Measurements from ENCODE around the gene SLC25A25. TPM values are rescaled to one million over a fixed set of nuclear protein-coding genes. Genes with fewer than 3 reads are reported as not detected.

Gene SLC25A25
- total RNA-seq, 1 donor from 2014 or later = 34.7 TPM

DNA sequence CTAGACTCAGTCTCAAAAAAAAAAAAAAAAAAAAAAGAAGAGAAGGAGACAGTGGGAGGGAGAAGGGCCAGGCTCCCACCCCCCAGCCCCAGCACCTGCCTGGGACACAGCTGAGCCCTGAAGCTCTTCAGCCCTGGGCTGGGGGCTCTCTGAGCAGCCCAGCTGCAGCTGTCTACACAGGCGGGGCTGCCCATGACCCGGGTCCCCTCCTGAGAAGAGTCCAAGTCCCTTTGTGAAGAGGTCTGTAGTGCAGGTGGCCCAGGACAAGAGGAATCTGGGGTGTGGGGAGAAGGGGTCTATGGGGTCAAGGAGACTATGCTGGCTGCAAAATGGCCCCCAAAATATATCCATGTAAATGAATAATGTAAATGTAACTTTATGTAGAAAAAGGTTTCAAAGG, 74.6 kb downstream of the SLC25A25 start:
- Histone ChIP-seq H3K4me3 (no peak overlapping the region), H3K27me3 (no peaks in the 10 kb centered on the region), H3K36me3 (no peaks in the 10 kb centered on the region), H3K27ac (no peak overlapping the region), H3K9me3 (no peaks in the 10 kb centered on the region), H3K4me1 (no peaks in the 10 kb centered on the region)
- DNase-seq (no peak), ATAC-seq (no peak)
- TF ChIP-seq, protein P1, sequence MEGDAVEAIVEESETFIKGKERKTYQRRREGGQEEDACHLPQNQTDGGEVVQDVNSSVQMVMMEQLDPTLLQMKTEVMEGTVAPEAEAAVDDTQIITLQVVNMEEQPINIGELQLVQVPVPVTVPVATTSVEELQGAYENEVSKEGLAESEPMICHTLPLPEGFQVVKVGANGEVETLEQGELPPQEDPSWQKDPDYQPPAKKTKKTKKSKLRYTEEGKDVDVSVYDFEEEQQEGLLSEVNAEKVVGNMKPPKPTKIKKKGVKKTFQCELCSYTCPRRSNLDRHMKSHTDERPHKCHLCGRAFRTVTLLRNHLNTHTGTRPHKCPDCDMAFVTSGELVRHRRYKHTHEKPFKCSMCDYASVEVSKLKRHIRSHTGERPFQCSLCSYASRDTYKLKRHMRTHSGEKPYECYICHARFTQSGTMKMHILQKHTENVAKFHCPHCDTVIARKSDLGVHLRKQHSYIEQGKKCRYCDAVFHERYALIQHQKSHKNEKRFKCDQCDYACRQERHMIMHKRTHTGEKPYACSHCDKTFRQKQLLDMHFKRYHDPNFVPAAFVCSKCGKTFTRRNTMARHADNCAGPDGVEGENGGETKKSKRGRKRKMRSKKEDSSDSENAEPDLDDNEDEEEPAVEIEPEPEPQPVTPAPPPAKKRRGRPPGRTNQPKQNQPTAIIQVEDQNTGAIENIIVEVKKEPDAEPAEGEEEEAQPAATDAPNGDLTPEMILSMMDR (IDR thresholded peaks at IDR 0.05) = no peak
- intact Hi-C loops (cut with DNase I) = no loop called here

DNA sequence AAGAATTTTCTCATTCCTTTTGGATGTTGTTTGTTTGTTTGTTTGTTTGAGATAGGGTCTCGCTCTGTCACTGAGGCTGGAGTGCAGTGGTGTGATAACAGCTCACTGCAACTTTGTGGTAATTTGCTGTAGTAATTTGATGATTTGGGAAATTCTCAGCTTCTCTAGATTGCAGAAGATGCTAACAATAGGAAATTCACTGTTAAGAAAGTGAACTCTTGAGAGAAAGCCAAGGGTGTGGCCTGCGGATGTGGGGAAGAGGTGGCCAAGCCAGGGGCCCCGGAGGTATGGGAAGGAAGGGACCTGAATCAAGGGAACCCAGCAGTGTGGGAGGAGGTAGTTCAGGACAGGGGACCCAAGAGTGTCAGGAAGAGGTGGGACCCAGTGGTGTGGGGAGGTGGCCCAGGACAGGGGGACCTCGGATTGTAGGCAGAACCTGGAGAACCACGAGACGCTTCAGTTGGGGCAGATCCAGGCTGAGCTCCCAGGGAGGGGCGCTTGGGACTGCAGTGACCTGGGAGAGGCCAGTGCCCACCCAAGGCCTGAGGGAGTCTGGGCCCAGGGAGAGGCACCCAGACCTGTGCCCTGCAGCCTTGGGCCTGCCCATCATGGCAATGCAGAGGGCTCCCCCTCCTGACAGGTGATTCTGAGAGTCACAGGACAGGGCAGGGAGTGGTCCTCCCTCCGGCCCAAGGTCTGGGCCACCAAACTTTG, 75.7 kb downstream of the SLC25A25 start:
- H3K27ac ChIP-seq = no peak overlapping the region
- intact Hi-C loops (cut with DNase I) = no loop called here
- peaks cover 3% of the 10 kb centered on the region for H3K4me1 ChIP-seq
- ATAC-seq (peak; percentile 25), DNase-seq (no peak)
- no peaks in the 10 kb centered on the region for H3K27me3 ChIP-seq
- no peaks in the 10 kb centered on the region for H3K36me3 ChIP-seq
- H3K4me3 ChIP-seq = no peak overlapping the region
- no peaks in the 10 kb centered on the region for H3K9me3 ChIP-seq
- TF ChIP-seq, protein P1 (IDR thresholded peaks at IDR 0.05) = no peak

DNA sequence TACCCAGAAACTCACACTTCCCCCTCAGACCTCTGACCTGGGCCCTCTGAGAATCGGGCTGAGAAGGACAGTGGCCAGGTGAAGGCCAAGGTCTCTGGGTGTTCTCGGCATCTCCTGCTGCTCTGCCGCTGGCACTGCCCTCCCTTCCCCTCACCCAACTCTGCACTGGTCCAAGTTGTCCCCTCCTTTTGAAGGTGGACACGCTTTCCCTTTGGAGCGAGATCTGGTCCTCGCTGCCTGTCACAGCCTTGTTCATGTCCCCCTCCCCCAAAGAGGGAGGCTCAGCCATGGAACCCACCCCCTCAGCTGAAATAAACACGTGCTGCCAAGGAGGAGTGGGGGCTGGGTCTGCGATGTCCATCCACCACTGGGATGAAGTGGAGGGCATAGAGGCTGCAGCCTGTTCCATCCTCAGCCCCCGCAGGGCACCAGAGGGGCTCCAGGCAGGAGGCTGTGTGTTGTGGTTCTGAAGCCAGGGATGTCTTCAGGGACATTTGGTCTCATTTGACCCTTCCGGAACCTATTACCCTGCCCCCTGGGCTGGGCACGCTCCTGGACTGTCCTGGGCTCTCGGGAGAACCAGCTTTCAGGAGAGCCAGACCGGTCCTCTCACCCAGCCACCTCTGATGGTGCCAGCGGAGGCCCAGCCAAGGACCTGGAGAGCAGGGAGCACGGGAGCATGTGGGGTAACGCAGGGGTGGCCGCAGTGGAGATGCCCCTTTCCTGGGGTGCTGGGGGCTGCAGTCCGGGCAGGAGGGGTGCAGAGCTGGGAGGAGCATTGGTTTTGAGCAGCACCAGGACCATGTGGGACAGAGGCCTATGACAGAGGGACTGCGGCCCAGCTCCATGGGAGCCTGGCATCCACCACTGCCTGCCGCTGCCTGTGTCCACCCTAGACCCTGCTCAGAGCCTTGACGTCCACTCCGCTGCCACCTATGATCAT, 76.5 kb downstream of the SLC25A25 start:
- H3K4me3 ChIP-seq = no peak overlapping the region
- DNase-seq (no peak), ATAC-seq (no peak)
- H3K4me1 ChIP-seq = peaks cover 9% of the 10 kb centered on the region
- no peaks in the 10 kb centered on the region for H3K27me3 ChIP-seq
- H3K9me3 ChIP-seq = no peaks in the 10 kb centered on the region
- intact Hi-C loops (cut with DNase I) = no loop called here
- TF ChIP-seq, protein P1 (IDR thresholded peaks at IDR 0.05) = no peak
- no peaks in the 10 kb centered on the region for H3K36me3 ChIP-seq
- H3K27ac ChIP-seq = no peak overlapping the region

DNA sequence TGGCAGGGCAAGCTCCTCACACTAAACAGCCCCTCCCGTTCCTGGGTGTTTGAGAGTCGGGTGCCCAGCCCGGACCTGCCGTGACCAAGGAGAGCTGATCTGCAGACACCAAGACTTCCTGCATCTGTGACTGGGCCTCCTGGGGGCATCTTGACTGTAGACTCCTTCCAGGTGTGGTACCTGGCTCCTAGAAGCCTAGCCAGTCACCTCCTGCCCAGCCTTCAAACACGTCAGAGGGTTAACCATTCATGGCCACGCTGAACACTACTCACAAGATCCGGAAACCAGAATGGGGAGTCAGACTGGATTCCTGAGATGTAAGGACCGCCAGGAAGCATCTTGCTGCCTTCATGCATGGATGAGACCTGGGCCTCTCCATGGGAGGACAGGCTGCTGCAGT, 77.5 kb downstream of the SLC25A25 start:
- intact Hi-C loops (cut with DNase I) = no loop called here
- H3K27me3 ChIP-seq = no peaks in the 10 kb centered on the region
- TF ChIP-seq, protein P1 (IDR thresholded peaks at IDR 0.05) = no peak
- H3K36me3 ChIP-seq = no peaks in the 10 kb centered on the region
- H3K4me3 ChIP-seq = no peak overlapping the region
- H3K4me1 ChIP-seq = peaks cover 9% of the 10 kb centered on the region
- ATAC-seq (no peak), DNase-seq (no peak)
- no peak overlapping the region for H3K27ac ChIP-seq
- no peaks in the 10 kb centered on the region for H3K9me3 ChIP-seq

DNA sequence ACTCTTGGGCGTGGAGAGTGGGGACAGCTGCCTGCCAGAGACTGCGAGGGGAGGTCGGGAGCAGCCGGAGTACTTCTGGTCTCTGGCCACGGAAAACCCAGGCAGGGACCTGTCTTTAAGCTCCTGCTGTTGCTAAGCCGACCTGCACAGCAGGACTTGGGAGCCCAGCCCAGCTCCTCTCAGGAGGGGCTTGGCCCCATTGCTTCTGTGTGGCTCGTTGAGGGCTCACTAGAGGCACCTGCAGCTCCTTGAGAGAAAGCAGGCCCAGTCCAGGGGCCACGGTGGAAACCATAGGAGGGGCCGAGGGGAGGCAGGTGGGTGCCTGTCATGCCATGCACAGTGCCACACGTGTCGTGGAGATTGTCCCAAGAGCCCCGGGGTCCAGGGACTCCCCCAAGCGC, 77.9 kb downstream of the SLC25A25 start:
- DNase-seq = no peak

More for the DNA sequence above, 77.9 kb downstream of the SLC25A25 start:
- no peak for ATAC-seq
- no peaks in the 10 kb centered on the region for H3K9me3 ChIP-seq
- H3K27ac ChIP-seq = no peak overlapping the region
- TF ChIP-seq, protein P1 (IDR thresholded peaks at IDR 0.05) = no peak
- no peak overlapping the region for H3K4me3 ChIP-seq
- intact Hi-C loops (cut with DNase I) = no loop called here
- H3K36me3 ChIP-seq = no peaks in the 10 kb centered on the region
- peaks cover 9% of the 10 kb centered on the region for H3K4me1 ChIP-seq
- H3K27me3 ChIP-seq = no peaks in the 10 kb centered on the region

Data from upper lobe of right lung (tissue), 1 donor.